Effector memory CD4-positive, alpha-beta T cell (primary cell): Measurements from ENCODE around the gene CLEC6A.

Experiments used
- DNase-seq, 3 donors: peaks; one replicate each; pipeline ENCODE4 v3.0.0-alpha.2; 2020
- H3K27ac ChIP-seq: 2 replicates; pipeline ENCODE4 v1.7.0; 2013; ENCODE audit warnings: mild to moderate bottlenecking, low read length, moderate library complexity; ENCODE audit not compliant: insufficient read depth, poor library complexity, severe bottlenecking
- H3K27me3 ChIP-seq: replicated peaks from 2 replicates; pipeline ENCODE4 v1.7.0; 2013; ENCODE audit warnings: mild to moderate bottlenecking, low read length; ENCODE audit not compliant: insufficient read depth, control insufficient read depth, poor library complexity, severe bottlenecking
- H3K36me3 ChIP-seq: 2 replicates; pipeline ENCODE4 v1.7.0; 2013; ENCODE audit warnings: mild to moderate bottlenecking, low read length, moderate library complexity; ENCODE audit not compliant: control insufficient read depth, insufficient read depth
- H3K4me1 ChIP-seq: 2 replicates; pipeline ENCODE4 v1.7.0; 2013; ENCODE audit warnings: low read length, mild to moderate bottlenecking; ENCODE audit not compliant: control insufficient read depth, insufficient read depth, poor library complexity, severe bottlenecking
- H3K4me3 ChIP-seq: 2 replicates; pipeline ENCODE4 v1.7.0; 2013; ENCODE audit warnings: low read length, low read depth, mild to moderate bottlenecking; ENCODE audit not compliant: insufficient read depth, poor library complexity, severe bottlenecking
- H3K9me3 ChIP-seq: 2 replicates; pipeline ENCODE4 v1.7.0; 2013; ENCODE audit warnings: mild to moderate bottlenecking, low read length, moderate library complexity; ENCODE audit not compliant: control insufficient read depth

Gene CLEC6A

GRCh38 chr12:8513256-8513655, 57.5 kb downstream of the CLEC6A start, which contains the start of gene CLEC4D:
CLEC4D (plus strand) TSS chr12:8513503; CDS start chr12:8513733, 230 bp downstream.
- no peak for DNase-seq
- Histone ChIP-seq H3K36me3 (no peaks in the 10 kb centered on the region), H3K4me3 (no peak within 1 kb of the TSS), H3K9me3 (no peaks in the 10 kb centered on the region), H3K4me1 (no peaks in the 10 kb centered on the region), H3K27ac (no peak within 1 kb of the TSS), H3K27me3 (no peaks in the 10 kb centered on the region)

GRCh38 chr12:8517971-8518370, 62.2 kb downstream of the CLEC6A start:
- Histone ChIP-seq H3K4me3 (no peak overlapping the region), H3K27me3 (no peaks in the 10 kb centered on the region), H3K4me1 (no peaks in the 10 kb centered on the region), H3K27ac (no peak overlapping the region), H3K36me3 (no peaks in the 10 kb centered on the region), H3K9me3 (no peaks in the 10 kb centered on the region)
- no peak for DNase-seq

GRCh38 chr12:8519171-8519570, 63.4 kb downstream of the CLEC6A start:
- H3K4me1 ChIP-seq, result no peaks in the 10 kb centered on the region
- no peak for DNase-seq
- no peak overlapping the region for H3K4me3 ChIP-seq
- H3K27me3 ChIP-seq, result no peaks in the 10 kb centered on the region
- no peaks in the 10 kb centered on the region for H3K36me3 ChIP-seq
- no peaks in the 10 kb centered on the region for H3K9me3 ChIP-seq
- no peak overlapping the region for H3K27ac ChIP-seq

GRCh38 chr12:8527250-8528130, 71.7 kb downstream of the CLEC6A start:
- no peaks in the 10 kb centered on the region for H3K4me1 ChIP-seq
- no peak overlapping the region for H3K27ac ChIP-seq
- H3K4me3 ChIP-seq, result no peak overlapping the region
- no peaks in the 10 kb centered on the region for H3K27me3 ChIP-seq
- H3K9me3 ChIP-seq, result no peaks in the 10 kb centered on the region
- H3K36me3 ChIP-seq, result no peaks in the 10 kb centered on the region
- DNase-seq, result no peak
